ENCODE data around the gene SPACA6.

DNA sequence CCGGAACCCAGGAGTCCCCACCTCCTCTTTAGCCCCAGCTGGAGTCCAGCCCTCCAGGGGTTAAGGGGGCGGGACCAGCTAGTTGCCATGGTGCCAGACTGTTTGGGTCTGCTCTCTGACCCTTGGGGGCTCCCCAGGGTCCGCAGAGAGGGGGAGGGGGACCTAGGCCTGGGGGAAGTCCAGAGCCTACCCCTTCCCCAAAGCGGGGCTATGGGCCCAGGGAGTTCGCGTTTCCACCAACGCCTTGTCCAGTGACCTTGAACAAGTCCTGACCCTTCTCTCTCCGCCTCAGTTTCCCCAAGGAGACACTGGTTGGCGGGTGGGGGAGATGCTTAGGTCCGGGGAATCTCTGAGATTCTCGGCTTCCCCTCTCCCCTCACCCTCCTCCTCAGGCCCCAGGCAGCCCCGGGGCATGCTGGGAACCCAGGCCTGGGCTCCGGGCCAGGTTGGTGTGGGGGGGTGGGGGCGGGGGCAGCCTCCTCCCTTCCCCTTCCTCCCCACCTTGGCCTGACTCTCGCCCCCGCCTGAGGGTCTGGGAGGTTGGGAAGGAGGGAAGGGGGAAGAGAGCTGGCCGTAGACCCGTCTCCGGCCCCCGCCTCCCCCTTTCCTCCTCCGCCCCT is 2.6 kb upstream of the SPACA6 start:
- TF ChIP-seq CTCF (conservative IDR thresholded peaks at IDR 0.05; ENCODE audit: low read length) (no peak), EZH2phosphoT487 (IDR thresholded peaks at IDR 0.05; ENCODE audit: borderline replicate concordance) (no peak)
